ENCODE measurements around the gene GTPBP1.

GTPBP1 gene

GRCh38 chr22:38761202-38762162 lies 55.7 kb downstream of the GTPBP1 start:
- TF ChIP-seq, protein P1, sequence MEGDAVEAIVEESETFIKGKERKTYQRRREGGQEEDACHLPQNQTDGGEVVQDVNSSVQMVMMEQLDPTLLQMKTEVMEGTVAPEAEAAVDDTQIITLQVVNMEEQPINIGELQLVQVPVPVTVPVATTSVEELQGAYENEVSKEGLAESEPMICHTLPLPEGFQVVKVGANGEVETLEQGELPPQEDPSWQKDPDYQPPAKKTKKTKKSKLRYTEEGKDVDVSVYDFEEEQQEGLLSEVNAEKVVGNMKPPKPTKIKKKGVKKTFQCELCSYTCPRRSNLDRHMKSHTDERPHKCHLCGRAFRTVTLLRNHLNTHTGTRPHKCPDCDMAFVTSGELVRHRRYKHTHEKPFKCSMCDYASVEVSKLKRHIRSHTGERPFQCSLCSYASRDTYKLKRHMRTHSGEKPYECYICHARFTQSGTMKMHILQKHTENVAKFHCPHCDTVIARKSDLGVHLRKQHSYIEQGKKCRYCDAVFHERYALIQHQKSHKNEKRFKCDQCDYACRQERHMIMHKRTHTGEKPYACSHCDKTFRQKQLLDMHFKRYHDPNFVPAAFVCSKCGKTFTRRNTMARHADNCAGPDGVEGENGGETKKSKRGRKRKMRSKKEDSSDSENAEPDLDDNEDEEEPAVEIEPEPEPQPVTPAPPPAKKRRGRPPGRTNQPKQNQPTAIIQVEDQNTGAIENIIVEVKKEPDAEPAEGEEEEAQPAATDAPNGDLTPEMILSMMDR (IDR thresholded peaks at IDR 0.05): no peak

- TF ChIP-seq, protein P1 (IDR thresholded peaks at IDR 0.05): no peak
Measured at GRCh38 chr22:38762551-38762983, 56.8 kb downstream of the GTPBP1 start.

- TF ChIP-seq, protein P1 (IDR thresholded peaks at IDR 0.05): peak; percentile 98
Measured at GRCh38 chr22:38766076-38766777, 60.5 kb downstream of the GTPBP1 start.

GRCh38 chr22:38767313-38767712 lies 61.6 kb downstream of the GTPBP1 start:
- TF ChIP-seq, protein P1 (IDR thresholded peaks at IDR 0.05): no peak

DNA sequence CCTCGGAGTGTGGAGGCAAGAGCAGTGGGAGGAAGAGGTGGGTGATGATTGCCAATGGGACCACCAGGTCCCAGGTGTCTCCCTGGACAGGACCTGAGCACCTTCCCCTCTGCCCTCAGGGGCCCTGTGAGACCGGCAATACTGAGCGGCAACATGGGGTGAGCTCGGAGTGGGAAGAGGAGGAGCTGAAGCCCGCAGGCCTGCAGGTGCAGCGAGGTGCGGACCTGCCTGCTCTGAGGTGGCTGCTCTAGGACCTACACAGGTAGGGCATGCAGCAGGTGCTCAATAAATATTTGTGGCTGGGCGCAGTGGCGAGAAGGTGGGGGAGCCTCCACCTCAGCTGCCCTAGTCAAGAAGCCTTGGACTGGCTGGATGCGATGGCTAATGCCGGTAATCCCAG lies 62.3 kb downstream of the GTPBP1 start:
- TF ChIP-seq, protein P1 (IDR thresholded peaks at IDR 0.05): no peak

- TF ChIP-seq, protein P1 (IDR thresholded peaks at IDR 0.05): no peak
Measured at GRCh38 chr22:38770257-38770949, 64.7 kb downstream of the GTPBP1 start.

GRCh38 chr22:38772623-38772873 lies 66.8 kb downstream of the GTPBP1 start:
- TF ChIP-seq, protein P1 (IDR thresholded peaks at IDR 0.05): no peak

Measured in LNCAP (cell line).